Activated CD8-positive, alpha-beta memory T cell treated with anti-CD3 and anti-CD28 coated beads for 48 hours (primary cell): ENCODE data around the gene TRUB1.
A peak's percentile ranks its signal among the peaks of the same experiment; 100 is the strongest.
"Not testable (repeated sequence)": the region's sequence is repeated elsewhere in the genome, so short reads cannot be mapped to it uniquely, and the experiment has no call there.

Experiments
- DNase-seq, 3 experiments: peaks; one replicate each; pipeline ENCODE4 v3.0.0-alpha.2; 2020; ENCODE audit warnings: low read depth in 2 of 3, low spot score in 2 of 3

TRUB1 gene

GRCh38 chr10:114937962-114938855 is at the start of gene TRUB1:
TSS of gene TRUB1 (plus strand) at chr10:114938195. CDS start at chr10:114938254, 59 bp downstream.
- DNase-seq: peak; percentile 55 to 71 (median 66)

- no peak for DNase-seq
These were observed 44.7 kb upstream of the TRUB1 start for GRCh38 chr10:114893251-114893650.

- no peak for DNase-seq
These were observed 43.1 kb upstream of the TRUB1 start for GRCh38 chr10:114894911-114895310.

- DNase-seq: not testable (repeated sequence)
These were observed 41.0 kb upstream of the TRUB1 start for GRCh38 chr10:114897011-114897410.

- no peak for DNase-seq
These were observed 40.4 kb upstream of the TRUB1 start for GRCh38 chr10:114897593-114897992.

- DNase-seq: no peak
These were observed 38.0 kb upstream of the TRUB1 start for GRCh38 chr10:114899982-114900381.

GRCh38 chr10:114900658-114901057 is 37.3 kb upstream of the TRUB1 start:
- DNase-seq: no peak

- no peak for DNase-seq
These were observed 35.8 kb upstream of the TRUB1 start for GRCh38 chr10:114902151-114902550.

- DNase-seq: no peak
These were observed 32.5 kb upstream of the TRUB1 start for GRCh38 chr10:114905450-114905849.

GRCh38 chr10:114906981-114907380 is 31.0 kb upstream of the TRUB1 start:
- no peak for DNase-seq

GRCh38 chr10:114908896-114909295 is 29.1 kb upstream of the TRUB1 start:
- no peak for DNase-seq

GRCh38 chr10:114911052-114911711 is 26.8 kb upstream of the TRUB1 start:
- no peak for DNase-seq

- no peak for DNase-seq
These were observed 26.1 kb upstream of the TRUB1 start for GRCh38 chr10:114911801-114912469.

GRCh38 chr10:114912470-114912859 is 25.5 kb upstream of the TRUB1 start:
- DNase-seq: no peak

GRCh38 chr10:114914560-114914959 is 23.4 kb upstream of the TRUB1 start:
- DNase-seq: no peak

GRCh38 chr10:114915294-114915693 is 22.7 kb upstream of the TRUB1 start:
- no peak for DNase-seq

GRCh38 chr10:114916653-114917052 is 21.3 kb upstream of the TRUB1 start:
- DNase-seq: no peak

GRCh38 chr10:114917459-114917858 is 20.5 kb upstream of the TRUB1 start:
- DNase-seq: no peak

GRCh38 chr10:114917927-114918672 is 19.9 kb upstream of the TRUB1 start:
- no peak for DNase-seq

- DNase-seq: no peak
These were observed 17.5 kb upstream of the TRUB1 start for GRCh38 chr10:114920459-114920858.

- DNase-seq: no peak
These were observed 16.0 kb upstream of the TRUB1 start for GRCh38 chr10:114922003-114922402.
